DMS79 (cell line): ENCODE data around the gene C2orf68.
A peak's percentile ranks its signal among the peaks of the same experiment; 100 is the strongest.
"Not testable (repeated sequence)": the region's sequence is repeated elsewhere in the genome, so short reads cannot be mapped to it uniquely, and the experiment has no call there.

ENCODE experiments used
- DNase-seq: peaks from one replicate; lab custom pipeline; 2025; lab: John Stamatoyannopoulos, UW

C2orf68 gene

GRCh38 chr2:85579266-85579935, 32.5 kb downstream of the C2orf68 start:
- DNase-seq, result no peak

DNA sequence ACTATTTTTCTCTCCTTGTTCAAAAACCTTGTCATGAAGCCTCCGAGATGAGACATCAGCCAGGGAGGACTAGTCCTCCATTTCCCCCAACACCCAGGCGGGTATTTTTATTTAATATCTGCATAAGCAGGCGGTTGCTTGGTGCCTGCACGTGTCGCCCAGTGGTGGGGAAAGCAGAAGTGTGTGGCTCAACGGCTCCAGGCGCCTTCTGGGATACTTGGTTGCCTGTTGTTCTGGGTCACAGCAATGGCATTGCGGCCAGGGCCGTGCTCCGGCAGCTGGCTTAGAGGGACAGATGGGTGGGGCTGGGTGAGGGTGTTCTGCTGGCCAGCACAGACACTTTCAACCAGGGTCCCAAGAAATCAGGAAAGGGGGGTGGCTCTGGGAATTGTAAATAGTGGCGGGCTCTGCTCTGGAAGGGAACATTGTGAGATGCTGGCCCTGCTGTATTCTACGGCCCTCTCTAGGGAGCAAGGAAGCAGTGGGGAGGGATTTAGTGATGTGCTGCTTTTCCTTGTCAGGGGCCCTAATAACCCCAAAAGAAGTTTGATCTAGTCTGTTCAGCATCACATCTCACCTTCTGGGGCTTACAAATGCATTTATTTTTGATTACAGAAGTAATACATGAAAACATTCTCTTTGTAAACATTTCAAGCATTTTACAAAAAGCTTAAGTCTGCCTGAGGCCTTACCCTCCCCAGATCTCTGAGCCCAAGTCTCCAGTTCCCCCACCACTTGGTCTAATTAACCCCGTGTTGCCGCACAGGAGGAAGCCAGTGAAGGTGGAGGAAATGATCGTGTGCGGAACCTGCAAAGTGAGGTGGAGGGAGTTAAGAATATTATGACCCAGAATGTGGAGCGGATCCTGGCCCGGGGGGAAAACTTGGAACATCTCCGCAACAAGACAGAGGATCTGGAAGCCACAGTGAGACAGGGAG, 33.4 kb downstream of the C2orf68 start:
- DNase-seq, result no peak

GRCh38 chr2:85577386-85578242, 34.3 kb downstream of the C2orf68 start, which contains the start of gene VAMP8:
Gene VAMP8, plus strand, starts transcription at chr2:85577586. Its CDS starts 61 bp downstream, at chr2:85577647.
- peak; percentile 35 for DNase-seq

DNA sequence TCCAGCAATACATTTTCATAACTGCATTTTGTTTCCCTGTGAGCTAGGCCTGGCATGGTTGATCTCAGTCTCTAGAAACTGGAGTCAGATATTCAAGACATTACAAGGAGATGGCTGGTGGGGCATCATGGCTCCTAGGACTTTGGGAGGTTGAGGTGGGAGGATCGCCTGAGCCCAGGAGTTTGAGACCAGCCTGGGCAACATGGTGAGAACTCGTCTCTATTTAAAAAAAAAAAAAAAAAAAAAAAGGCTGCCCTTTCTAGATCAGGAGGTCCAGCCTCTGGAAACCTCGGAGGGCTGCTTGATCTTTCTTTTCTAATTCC, 34.8 kb downstream of the C2orf68 start:
- no peak for DNase-seq

GRCh38 chr2:85575739-85576138, 36.1 kb downstream of the C2orf68 start:
- no peak for DNase-seq

- DNase-seq, result no peak
Observed at GRCh38 chr2:85566265-85566664, 45.6 kb downstream of the C2orf68 start.

- DNase-seq, result no peak
Observed at GRCh38 chr2:85564144-85564563, 47.7 kb downstream of the C2orf68 start.

- DNase-seq, result peak; percentile 87
Observed at GRCh38 chr2:85561280-85562212, 50.3 kb downstream of the C2orf68 start, which contains the start of gene GGCX. Gene GGCX, minus strand, starts transcription at chr2:85561493. Its CDS starts 65 bp downstream, at chr2:85561428.

GRCh38 chr2:85560812-85561279, 51.0 kb downstream of the C2orf68 start:
- DNase-seq, result no peak

DNA sequence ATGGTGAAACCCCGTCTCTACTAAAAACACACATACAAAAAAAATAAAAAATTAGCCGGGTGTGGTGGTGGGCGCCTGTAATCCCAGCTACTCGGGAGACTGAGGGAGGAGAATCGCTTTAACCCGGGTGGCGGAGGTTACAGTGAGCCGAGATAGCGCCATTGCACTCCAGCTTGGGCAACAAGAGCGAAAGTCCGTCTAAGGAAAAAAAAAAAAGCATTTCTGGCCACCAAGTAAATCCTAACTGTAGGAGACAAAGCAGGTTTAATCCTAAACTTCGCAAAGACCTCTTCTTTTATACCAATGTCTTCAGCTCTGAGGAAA, 51.5 kb downstream of the C2orf68 start:
- not testable (repeated sequence) for DNase-seq

GRCh38 chr2:85558160-85558559, 53.7 kb downstream of the C2orf68 start:
- DNase-seq, result no peak

DNA sequence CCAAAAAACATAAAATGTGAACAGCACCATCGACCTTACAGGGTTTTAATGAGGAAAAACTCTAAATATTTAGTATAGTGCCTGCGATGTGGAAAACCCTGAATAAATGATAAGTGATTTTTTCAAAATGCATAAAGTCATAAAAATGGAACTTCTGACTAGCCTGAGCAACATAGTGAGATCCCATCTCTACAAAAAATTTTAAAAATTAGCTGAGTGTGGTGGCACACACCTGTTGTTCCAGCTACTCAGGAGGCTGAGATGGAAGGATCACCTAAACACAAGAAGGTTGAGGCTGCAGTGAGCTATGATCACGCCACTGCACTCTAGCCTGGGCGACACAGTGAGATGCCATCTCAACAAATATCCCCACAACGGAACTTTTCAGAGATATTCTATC, 54.7 kb downstream of the C2orf68 start:
- DNase-seq, result no peak
